Left ventricle myocardium inferior (tissue), 1 donor: ENCODE measurements around the gene RBM17. TPM values are rescaled to one million over a fixed set of nuclear protein-coding genes. Genes with fewer than 3 reads are reported as not detected.

Experiments used
- DNase-seq: peaks from one replicate; pipeline ENCODE4 v3.0.0-alpha.2; 2020
- H3K27ac ChIP-seq: fragments of 200-600 bp; replicated peaks from 2 replicates; pipeline ENCODE4 v1.8.0; 2021
- H3K27me3 ChIP-seq: fragments of 200-600 bp; 2 replicates; pipeline ENCODE4 v1.8.0; 2021; ENCODE audit warnings: low read depth
- H3K36me3 ChIP-seq: fragments of 200-600 bp; 2 replicates; pipeline ENCODE4 v1.8.0; 2021
- H3K4me1 ChIP-seq: fragments of 200-600 bp; 2 replicates; pipeline ENCODE4 v1.8.0; 2021
- H3K4me3 ChIP-seq: fragments of 200-600 bp; 2 replicates; pipeline ENCODE4 v1.8.0; 2021; ENCODE audit warnings: mild to moderate bottlenecking, moderate library complexity
- H3K9me3 ChIP-seq: fragments of 200-600 bp; replicated peaks from 2 replicates; pipeline ENCODE4 v1.8.0; 2021
- CTCF ChIP-seq: fragments of 200-600 bp; IDR thresholded peaks from 2 replicates; pipeline ENCODE4 v1.8.0; 2021; ENCODE audit warnings: antibody characterized with exemption, mild to moderate bottlenecking, borderline replicate concordance
- intact Hi-C: fragments of 100-400 bp; cut with micrococcal nuclease; formaldehyde crosslinking; loops from one replicate; pipeline ENCODE4 v1.11.0; 2022
- total RNA-seq: library from RNA; stranded (reverse); fragmentation: NEBNext Ultra II Directional; extraction: Animal tissue kit (Norgen Biotek cat#: 25700); gene quantifications from one replicate; pipeline ENCODE4 v1.2.1, GENCODE V29; 2021
- donor health status: DM: no; HTN: yes; CAD: no; lungs with severe emphysema.

Gene RBM17
- total RNA-seq, 1 donor from 2014 or later: 56.1 TPM

- TF ChIP-seq CTCF: no peak
- no peak for DNase-seq
- intact Hi-C loops: no loop called here
- H3K4me1 ChIP-seq: peaks cover 37% of the 10 kb centered on the region
- H3K4me3 ChIP-seq: no peak overlapping the region
- H3K9me3 ChIP-seq: no peaks in the 10 kb centered on the region
- no peaks in the 10 kb centered on the region for H3K36me3 ChIP-seq
- no peaks in the 10 kb centered on the region for H3K27me3 ChIP-seq
- H3K27ac ChIP-seq: peak overlapping the region; percentile 79
Measured at GRCh38 chr10:6067457-6067856, 21.4 kb upstream of the RBM17 start.

- Histone ChIP-seq H3K4me3 (no peak overlapping the region), H3K27ac (peak overlapping the region; percentile 79), H3K27me3 (no peaks in the 10 kb centered on the region), H3K4me1 (peaks cover 37% of the 10 kb centered on the region), H3K36me3 (no peaks in the 10 kb centered on the region), H3K9me3 (no peaks in the 10 kb centered on the region)
- intact Hi-C loops: no loop called here
- DNase-seq: no peak
- no peak for TF ChIP-seq CTCF
Measured at GRCh38 chr10:6068006-6068405, 20.8 kb upstream of the RBM17 start.

GRCh38 chr10:6068422-6068821 is 20.4 kb upstream of the RBM17 start:
- Histone ChIP-seq H3K36me3 (no peaks in the 10 kb centered on the region), H3K27me3 (no peaks in the 10 kb centered on the region), H3K9me3 (no peaks in the 10 kb centered on the region), H3K4me1 (peaks cover 37% of the 10 kb centered on the region), H3K27ac (peak overlapping the region; percentile 79), H3K4me3 (no peak overlapping the region)
- intact Hi-C loops: no loop called here
- DNase-seq: peak; percentile 33
- no peak for TF ChIP-seq CTCF

GRCh38 chr10:6069081-6069931 is 19.5 kb upstream of the RBM17 start:
- H3K27me3 ChIP-seq: no peaks in the 10 kb centered on the region
- H3K4me3 ChIP-seq: no peak overlapping the region
- H3K4me1 ChIP-seq: peaks cover 37% of the 10 kb centered on the region
- no peaks in the 10 kb centered on the region for H3K9me3 ChIP-seq
- H3K27ac ChIP-seq: peak overlapping the region; percentile 79
- TF ChIP-seq CTCF: no peak
- H3K36me3 ChIP-seq: no peaks in the 10 kb centered on the region
- intact Hi-C loops: no loop called here
- no peak for DNase-seq

- H3K4me3 ChIP-seq: no peak overlapping the region
- no peaks in the 10 kb centered on the region for H3K36me3 ChIP-seq
- no peak for TF ChIP-seq CTCF
- no peaks in the 10 kb centered on the region for H3K9me3 ChIP-seq
- intact Hi-C loops: no loop called here
- DNase-seq: no peak
- H3K4me1 ChIP-seq: peaks cover 31% of the 10 kb centered on the region
- H3K27ac ChIP-seq: peak overlapping the region; percentile 79
- H3K27me3 ChIP-seq: no peaks in the 10 kb centered on the region
Measured at GRCh38 chr10:6070660-6071059, 18.2 kb upstream of the RBM17 start.
